ENCODE data around the gene PCTP.

PCTP gene

DNA sequence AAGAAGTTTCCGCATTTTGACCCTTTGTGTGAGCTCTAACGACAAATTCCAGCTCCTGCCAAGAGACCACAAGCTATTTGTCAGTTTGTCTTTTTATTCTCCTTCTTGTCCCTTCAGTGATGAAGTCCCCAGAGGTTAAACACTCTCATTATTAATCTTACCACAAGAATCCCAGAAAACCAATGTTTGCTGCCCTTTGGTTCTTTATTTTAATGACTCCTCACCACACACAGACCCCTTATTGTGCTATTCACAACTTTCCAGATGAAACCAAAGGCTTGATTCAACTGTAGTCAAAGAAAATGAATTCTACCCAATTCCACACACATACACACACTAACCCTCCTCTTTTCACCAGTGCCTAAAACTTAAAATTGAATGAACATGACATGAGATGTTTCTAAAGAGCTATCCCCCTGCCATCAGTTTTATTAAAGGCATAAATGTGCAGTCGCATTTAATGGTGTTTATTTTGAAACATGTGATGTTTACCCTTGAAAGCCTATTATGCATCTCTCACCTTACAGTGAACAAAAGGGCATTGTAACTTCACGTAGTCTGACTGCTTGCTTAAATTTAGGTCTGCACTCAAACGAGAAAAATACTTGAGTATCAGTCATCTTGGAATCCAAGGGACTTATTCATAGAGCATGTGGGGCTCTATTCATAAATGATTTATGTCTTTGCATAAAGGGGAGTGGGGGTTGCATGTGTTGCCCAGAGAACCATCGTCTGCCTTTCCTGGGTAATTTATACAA is 44.1 kb downstream of the PCTP start:
- H3K27me3 Mint-ChIP-seq = peaks cover 2% of the 10 kb centered on the region
- no peaks in the 10 kb centered on the region for H3K4me1 Mint-ChIP-seq
- H3K36me3 Mint-ChIP-seq = no peaks in the 10 kb centered on the region
- H3K27ac Mint-ChIP-seq = no peak overlapping the region
- peaks cover 12% of the 10 kb centered on the region for H3K9me3 Mint-ChIP-seq
- H3K4me3 Mint-ChIP-seq = no peak overlapping the region

DNA sequence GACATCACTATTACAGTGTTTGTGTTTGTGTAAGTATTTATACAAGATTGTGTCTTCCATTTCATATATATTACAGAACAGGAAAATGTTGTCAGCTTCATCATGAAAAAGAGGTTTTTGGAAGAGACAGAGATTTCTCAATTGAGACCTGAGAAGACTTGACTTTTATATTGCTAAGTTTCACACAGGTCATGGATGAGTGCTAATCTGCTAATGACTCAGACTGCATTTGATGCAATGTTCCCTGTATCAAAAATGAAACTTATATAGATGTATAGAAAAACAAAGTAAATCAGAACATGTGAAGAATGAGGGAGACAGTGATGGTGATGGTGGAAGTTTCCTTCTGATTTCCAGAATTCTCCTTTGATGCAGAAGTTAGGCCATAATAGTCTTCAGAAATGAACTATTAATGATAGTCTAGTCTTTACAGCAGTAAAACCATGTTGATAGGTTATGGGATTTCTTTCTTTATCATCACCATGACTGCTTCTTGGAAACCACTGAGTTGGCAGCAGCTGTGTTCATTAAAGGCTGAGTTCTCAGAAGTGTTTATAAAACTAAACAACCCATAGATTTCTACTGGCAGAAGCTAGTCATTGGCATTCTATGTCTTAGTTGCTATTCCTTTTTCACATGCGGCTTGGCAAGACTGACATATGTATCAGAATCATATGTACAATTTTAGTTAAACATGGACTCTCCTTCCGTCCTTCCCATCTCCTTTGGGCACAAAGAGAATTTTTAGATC is 56.1 kb downstream of the PCTP start:
- Mint-ChIP-seq H3K9me3 (peaks cover 10% of the 10 kb centered on the region), H3K36me3 (peaks cover 1% of the 10 kb centered on the region), H3K4me1 (no peaks in the 10 kb centered on the region), H3K27me3 (no peaks in the 10 kb centered on the region), H3K4me3 (no peak overlapping the region), H3K27ac (no peak overlapping the region)

DNA sequence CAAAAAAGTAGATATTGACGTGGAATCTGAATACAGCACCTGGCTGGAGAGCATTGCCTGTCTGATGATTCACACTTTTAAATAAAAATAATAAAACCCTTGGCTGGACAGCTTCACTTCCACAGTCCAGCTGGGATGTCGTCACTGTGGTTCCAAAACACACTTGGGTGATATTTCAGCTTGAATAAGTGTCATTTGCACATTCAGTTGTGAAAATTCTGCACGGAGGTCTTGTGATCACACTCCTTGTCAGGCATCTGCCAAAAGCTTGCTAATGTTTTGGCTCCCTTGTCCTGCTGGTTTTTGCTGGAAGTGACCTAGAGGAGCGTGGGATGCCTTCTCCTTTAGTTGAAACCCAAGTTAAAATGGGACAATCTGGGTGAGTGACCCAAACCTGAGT is 60.7 kb downstream of the PCTP start:
- no peaks in the 10 kb centered on the region for H3K9me3 Mint-ChIP-seq
- peaks cover 8% of the 10 kb centered on the region for H3K27me3 Mint-ChIP-seq
- no peaks in the 10 kb centered on the region for H3K36me3 Mint-ChIP-seq
- no peak overlapping the region for H3K27ac Mint-ChIP-seq
- no peaks in the 10 kb centered on the region for H3K4me1 Mint-ChIP-seq
- H3K4me3 Mint-ChIP-seq = no peak overlapping the region

DNA sequence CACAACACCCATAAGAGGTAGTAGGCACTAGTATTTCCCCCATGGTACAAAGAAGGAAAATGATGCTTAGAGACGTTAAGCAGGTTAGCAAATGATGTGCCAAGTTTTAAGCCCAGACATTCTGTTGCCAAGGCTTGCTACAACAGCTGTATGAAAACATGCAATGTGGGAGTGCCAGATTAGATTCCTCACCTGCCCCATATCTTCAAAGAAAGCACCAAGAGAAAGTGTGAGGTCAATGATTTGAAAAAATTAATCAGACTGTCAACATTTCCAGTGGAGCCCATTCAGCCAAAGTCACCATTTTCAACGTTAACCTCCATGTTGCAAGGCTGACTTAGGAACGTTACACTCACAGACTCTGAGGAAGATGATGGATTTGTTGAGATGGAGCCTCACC is 61.5 kb downstream of the PCTP start:
- no peak overlapping the region for H3K27ac Mint-ChIP-seq
- no peaks in the 10 kb centered on the region for H3K36me3 Mint-ChIP-seq
- H3K27me3 Mint-ChIP-seq = peaks cover 11% of the 10 kb centered on the region
- no peaks in the 10 kb centered on the region for H3K9me3 Mint-ChIP-seq
- H3K4me1 Mint-ChIP-seq = no peaks in the 10 kb centered on the region
- no peak overlapping the region for H3K4me3 Mint-ChIP-seq

DNA sequence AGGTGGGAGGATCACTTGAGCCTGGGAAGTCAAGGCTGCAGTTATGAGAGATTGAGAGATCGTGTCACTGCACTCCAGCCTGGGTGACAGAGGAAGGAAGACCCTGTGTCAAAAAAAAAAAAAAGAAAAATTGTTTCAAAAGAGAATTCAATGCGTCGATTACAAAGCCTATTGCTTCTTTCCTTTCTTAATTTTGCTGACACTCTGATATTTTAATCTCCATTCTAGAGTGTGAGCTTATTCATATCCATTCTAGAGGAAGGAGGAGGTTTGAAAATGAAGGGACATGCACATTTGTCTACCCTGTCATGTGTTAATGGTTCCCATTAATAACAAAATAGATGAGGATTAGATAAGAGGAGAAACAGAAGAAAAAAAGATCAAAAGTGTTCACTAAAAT is 63.1 kb downstream of the PCTP start:
- H3K9me3 Mint-ChIP-seq = peaks cover 4% of the 10 kb centered on the region
- peaks cover 11% of the 10 kb centered on the region for H3K27me3 Mint-ChIP-seq
- H3K4me3 Mint-ChIP-seq = no peak overlapping the region
- H3K4me1 Mint-ChIP-seq = no peaks in the 10 kb centered on the region
- H3K36me3 Mint-ChIP-seq = no peaks in the 10 kb centered on the region
- H3K27ac Mint-ChIP-seq = no peak overlapping the region

DNA sequence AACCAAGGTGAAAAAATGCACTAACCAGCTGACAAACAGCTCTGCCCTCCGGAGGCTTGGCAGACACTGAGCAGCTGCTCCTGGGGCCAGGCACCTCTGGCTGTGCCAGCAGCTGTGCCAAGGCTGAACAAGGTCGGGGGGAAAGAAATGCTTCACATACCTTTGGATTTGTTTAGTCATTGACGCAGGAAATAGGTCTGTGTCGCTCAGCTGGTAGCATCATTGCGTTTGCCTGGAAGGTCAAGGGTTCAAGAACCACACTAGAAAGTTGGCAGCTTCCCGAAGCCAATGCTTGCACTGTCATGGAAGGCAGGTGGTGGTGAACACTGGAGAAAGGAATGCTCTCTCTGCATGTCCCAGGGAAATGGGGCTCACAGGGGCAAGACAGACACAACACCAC is 63.5 kb downstream of the PCTP start:
- Mint-ChIP-seq H3K9me3 (peaks cover 4% of the 10 kb centered on the region), H3K4me3 (no peak overlapping the region), H3K36me3 (no peaks in the 10 kb centered on the region), H3K4me1 (no peaks in the 10 kb centered on the region), H3K27me3 (peaks cover 11% of the 10 kb centered on the region), H3K27ac (no peak overlapping the region)

DNA sequence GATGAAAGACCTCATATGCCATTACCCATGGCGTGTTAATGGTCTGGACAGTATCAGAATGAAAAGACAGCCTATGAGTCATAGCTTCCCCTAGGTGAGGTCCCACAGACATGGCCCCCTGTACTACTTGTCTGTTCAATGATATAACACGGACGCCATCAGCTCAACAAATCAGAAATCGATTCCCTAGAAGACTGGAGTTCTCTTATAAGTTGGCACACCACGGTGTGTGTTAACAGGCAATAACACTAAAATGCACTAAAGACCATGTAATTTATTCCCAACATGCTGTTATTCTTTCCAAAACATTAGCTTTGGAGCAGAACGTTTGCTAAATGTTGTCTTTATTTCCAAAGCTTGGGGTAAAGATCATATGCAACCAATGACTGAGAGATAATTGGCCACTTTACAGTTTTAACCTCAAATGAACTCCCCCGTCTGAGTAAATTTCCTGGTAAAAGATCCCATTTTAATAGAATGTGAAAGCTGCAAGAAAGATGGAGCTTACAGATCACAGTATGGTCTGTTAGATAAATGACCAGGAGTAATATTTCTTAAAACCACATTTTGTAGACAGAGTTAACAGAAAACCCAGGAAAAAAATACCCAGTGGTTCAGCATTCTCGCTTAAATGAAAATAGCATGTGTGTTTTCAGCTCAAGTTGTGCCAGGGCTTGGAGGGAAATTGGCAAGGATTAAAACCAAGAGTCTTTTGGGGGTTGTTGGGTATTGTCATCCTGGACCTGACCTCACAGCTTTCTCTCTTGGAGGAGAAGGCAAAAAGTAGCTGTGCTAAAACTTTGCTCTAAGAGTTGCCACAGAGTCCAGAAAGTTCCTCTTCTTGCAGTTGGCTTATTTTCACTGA is 65.9 kb downstream of the PCTP start:
- no peak overlapping the region for H3K4me3 Mint-ChIP-seq
- no peaks in the 10 kb centered on the region for H3K4me1 Mint-ChIP-seq
- H3K36me3 Mint-ChIP-seq = no peaks in the 10 kb centered on the region
- H3K9me3 Mint-ChIP-seq = peaks cover 4% of the 10 kb centered on the region
- H3K27ac Mint-ChIP-seq = no peak overlapping the region
- H3K27me3 Mint-ChIP-seq = peaks cover 11% of the 10 kb centered on the region

DNA sequence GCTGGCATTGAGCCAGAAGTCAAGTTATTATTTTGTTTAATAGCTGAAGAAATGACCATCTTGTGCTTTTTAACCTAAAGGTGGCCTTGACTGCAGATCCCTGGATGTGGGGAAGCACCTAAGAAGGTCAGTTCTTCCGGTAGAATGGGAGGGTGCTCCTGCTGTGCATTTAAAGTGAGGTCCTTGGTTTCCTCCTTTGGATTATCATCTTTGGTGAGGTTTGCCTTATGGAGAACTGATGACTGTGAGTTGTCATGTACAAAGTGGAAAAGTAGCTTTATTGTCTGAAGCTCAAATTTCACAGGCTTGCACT is 66.5 kb downstream of the PCTP start:
- H3K9me3 Mint-ChIP-seq = peaks cover 4% of the 10 kb centered on the region
- H3K27me3 Mint-ChIP-seq = peaks cover 11% of the 10 kb centered on the region
- H3K27ac Mint-ChIP-seq = no peak overlapping the region
- H3K4me1 Mint-ChIP-seq = no peaks in the 10 kb centered on the region
- H3K4me3 Mint-ChIP-seq = no peak overlapping the region
- no peaks in the 10 kb centered on the region for H3K36me3 Mint-ChIP-seq

DNA sequence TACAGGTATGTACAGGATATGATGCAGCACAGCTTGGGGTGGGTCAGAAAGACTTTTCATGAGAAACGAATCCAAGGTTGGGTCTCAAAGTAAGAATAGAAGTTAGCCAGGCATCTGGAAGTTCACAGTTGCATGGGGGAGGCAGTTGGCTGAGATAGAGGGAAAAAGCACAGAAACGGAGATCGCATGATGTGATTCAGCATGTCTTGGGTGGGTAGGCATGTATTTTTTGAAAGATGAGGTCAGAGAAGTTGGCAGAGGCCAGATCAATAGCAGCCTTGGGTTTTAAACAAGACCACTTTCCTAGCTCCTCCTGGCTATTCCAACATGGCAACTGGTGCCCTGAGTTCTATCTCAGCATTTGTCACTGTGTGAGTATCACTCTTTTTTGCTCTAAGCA is 67.2 kb downstream of the PCTP start:
- no peaks in the 10 kb centered on the region for H3K36me3 Mint-ChIP-seq
- peaks cover 11% of the 10 kb centered on the region for H3K27me3 Mint-ChIP-seq
- H3K4me3 Mint-ChIP-seq = no peak overlapping the region
- peaks cover 4% of the 10 kb centered on the region for H3K9me3 Mint-ChIP-seq
- H3K4me1 Mint-ChIP-seq = no peaks in the 10 kb centered on the region
- H3K27ac Mint-ChIP-seq = no peak overlapping the region

DNA sequence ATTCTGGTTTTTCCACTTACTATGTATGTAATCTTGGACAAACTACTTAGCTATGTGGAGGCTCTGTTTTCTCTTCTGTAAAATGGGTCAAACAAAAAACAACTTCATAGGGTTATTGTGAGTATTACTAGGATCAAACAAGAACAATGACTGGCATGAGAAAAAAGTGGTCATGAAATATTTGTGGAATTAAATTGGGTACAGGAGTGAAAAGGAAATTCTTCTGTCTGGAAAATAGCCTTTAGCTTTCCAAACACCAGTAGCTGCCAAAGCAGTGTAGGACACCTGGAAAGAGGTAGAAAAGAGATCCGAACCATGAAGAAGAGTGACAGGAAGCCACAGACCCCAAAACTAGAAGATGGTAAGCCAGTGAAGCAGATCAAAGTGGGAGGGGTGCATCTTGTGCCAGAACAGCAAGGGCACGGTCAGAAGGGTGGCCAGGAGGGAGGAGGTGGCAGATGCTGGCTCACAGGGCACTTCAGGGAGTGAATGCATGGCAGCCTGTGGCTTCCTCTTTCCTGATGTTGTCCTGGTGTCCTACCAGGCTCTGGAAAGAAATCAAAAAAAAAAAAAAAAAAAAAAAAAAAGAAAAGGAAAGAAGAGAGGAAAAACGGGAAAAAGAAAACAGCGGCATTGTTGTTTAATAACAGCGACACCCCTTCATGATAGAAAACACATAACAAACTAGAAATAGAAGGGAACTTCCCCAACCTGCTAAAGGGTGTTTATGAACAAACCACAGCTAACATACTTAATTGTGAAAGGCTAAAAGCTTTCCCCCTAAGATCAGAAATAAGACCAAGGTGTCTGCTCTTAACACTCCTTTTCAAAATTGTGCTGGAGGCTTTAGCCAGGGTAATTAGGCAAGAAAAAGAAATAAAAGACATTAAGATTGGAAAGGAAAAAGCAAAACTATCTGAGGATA is 67.9 kb downstream of the PCTP start:
- H3K9me3 Mint-ChIP-seq = peaks cover 4% of the 10 kb centered on the region
- no peak overlapping the region for H3K27ac Mint-ChIP-seq
- no peaks in the 10 kb centered on the region for H3K36me3 Mint-ChIP-seq
- no peak overlapping the region for H3K4me3 Mint-ChIP-seq
- peaks cover 11% of the 10 kb centered on the region for H3K27me3 Mint-ChIP-seq
- H3K4me1 Mint-ChIP-seq = no peaks in the 10 kb centered on the region

DNA sequence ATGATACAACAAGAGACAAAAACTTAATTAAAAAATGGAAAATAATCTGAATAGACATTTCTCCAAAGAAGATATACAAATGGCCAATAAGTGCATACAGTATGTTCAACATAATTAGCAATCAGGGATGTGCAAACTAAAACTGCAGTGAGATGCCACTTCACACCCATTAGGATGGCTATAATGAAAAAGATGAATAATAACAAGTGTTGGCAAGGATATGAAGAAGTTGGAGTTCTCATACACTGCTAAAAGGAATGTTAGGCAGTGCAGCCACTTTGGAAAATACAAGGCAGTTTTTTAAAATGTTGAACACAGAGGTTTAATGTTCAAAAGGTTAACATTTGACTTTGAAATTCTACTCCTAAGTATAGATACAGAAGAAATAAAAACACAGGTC is 69.8 kb downstream of the PCTP start:
- Mint-ChIP-seq H3K27ac (no peak overlapping the region), H3K4me1 (no peaks in the 10 kb centered on the region), H3K4me3 (no peak overlapping the region), H3K36me3 (no peaks in the 10 kb centered on the region), H3K27me3 (peaks cover 8% of the 10 kb centered on the region), H3K9me3 (peaks cover 4% of the 10 kb centered on the region)

DNA sequence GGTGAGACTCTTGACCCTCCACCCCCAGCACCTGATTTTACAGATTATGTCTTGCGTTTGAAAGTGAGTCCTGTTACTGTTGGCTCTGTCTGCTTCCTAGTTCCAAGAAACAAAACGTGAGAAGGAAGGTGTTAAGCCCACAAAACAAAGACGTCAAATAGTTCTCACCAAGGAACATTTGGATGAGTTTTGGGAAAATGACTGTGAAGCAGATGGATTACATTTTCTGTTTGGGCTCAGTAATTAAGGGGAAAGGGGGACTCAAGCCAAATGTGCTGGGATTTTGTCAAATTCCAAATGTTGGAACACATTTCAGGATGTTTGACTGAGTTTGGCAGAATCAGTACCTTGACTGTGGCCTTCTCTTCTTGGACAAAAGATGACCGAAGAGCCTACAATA is 71.2 kb downstream of the PCTP start:
- Mint-ChIP-seq H3K36me3 (no peaks in the 10 kb centered on the region), H3K4me1 (no peaks in the 10 kb centered on the region), H3K27ac (no peak overlapping the region), H3K27me3 (no peaks in the 10 kb centered on the region), H3K9me3 (peaks cover 4% of the 10 kb centered on the region), H3K4me3 (no peak overlapping the region)

DNA sequence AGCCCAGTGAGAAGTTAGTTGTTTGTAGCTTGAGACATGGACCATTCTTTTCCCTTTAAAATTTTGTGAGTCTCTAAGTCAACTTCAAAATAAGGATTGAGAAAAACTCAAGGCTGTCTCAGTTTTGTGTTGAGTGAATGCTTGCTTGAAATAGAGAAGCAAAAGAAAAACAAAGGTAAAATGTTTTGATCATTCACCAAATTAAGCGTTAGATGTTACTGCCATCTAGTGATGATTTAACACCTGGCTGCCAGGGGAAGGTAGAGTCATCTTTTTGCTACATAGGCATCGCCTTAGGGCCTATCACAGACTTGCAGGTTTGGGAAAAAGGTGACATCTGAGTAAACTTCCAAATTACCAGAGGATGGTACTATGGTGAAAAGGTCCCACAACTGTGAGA is 74.4 kb downstream of the PCTP start:
- H3K4me3 Mint-ChIP-seq = no peak overlapping the region
- no peak overlapping the region for H3K27ac Mint-ChIP-seq
- H3K9me3 Mint-ChIP-seq = no peaks in the 10 kb centered on the region
- no peaks in the 10 kb centered on the region for H3K4me1 Mint-ChIP-seq
- no peaks in the 10 kb centered on the region for H3K36me3 Mint-ChIP-seq
- peaks cover 1% of the 10 kb centered on the region for H3K27me3 Mint-ChIP-seq
